Dendritic cell treated with granulocyte-macrophage colony-stimulating factor and Interleukin-4, amounts not matched to agents 40 ng/mL and 50 ng/mL, for 4 days (primary cell): ENCODE measurements around the gene CNTRL.

Source experiments
- H3K27ac Mint-ChIP-seq: one replicate; pipeline ENCODE4 v1.8.0; 2022; ENCODE audit warnings: mild to moderate bottlenecking, mixed read lengths
- H3K27me3 Mint-ChIP-seq: one replicate; pipeline ENCODE4 v1.8.0; 2022; ENCODE audit warnings: mild to moderate bottlenecking, mixed read lengths
- H3K36me3 Mint-ChIP-seq: one replicate; pipeline ENCODE4 v1.8.0; 2022; ENCODE audit warnings: low read depth, mixed read lengths
- H3K4me1 Mint-ChIP-seq: one replicate; pipeline ENCODE4 v1.8.0; 2022; ENCODE audit warnings: low read depth, mixed read lengths
- H3K4me3 Mint-ChIP-seq: one replicate; pipeline ENCODE4 v1.8.0; 2022; ENCODE audit warnings: mild to moderate bottlenecking, moderate library complexity, mixed read lengths
- H3K9me3 Mint-ChIP-seq: one replicate; pipeline ENCODE4 v1.8.0; 2022; ENCODE audit warnings: mixed read lengths
- intact Hi-C: fragments of 100-400 bp; cut with micrococcal nuclease; formaldehyde crosslinking; loops from one replicate; pipeline ENCODE4 v1.15.0; 2022

CNTRL gene

DNA sequence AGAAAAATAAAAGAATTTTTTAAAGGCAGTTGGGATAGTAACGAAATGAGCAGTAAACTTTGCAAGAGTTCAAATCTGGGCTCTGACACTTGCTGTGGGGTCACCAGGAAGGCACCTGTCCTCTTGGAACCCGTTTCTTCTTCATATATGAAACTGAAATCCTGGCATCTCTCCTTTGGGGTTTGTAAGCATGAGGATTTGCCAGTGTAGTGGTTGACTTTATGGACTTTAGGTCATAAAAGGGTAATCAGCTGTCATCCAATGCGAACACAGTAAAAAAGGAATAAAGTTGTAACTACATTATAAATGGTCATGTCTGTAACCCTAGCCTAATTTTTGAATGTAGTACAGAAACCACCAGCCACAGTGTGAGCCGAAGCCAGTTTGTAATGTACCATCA is 125.6 kb downstream of the CNTRL start:
- Mint-ChIP-seq H3K27me3 (no peaks in the 10 kb centered on the region), H3K9me3 (no peaks in the 10 kb centered on the region), H3K4me3 (peak overlapping the region; percentile 93), H3K36me3 (peaks cover 14% of the 10 kb centered on the region), H3K4me1 (peaks cover 66% of the 10 kb centered on the region), H3K27ac (peak overlapping the region; percentile 90)
- intact Hi-C loops = no loop called here

DNA sequence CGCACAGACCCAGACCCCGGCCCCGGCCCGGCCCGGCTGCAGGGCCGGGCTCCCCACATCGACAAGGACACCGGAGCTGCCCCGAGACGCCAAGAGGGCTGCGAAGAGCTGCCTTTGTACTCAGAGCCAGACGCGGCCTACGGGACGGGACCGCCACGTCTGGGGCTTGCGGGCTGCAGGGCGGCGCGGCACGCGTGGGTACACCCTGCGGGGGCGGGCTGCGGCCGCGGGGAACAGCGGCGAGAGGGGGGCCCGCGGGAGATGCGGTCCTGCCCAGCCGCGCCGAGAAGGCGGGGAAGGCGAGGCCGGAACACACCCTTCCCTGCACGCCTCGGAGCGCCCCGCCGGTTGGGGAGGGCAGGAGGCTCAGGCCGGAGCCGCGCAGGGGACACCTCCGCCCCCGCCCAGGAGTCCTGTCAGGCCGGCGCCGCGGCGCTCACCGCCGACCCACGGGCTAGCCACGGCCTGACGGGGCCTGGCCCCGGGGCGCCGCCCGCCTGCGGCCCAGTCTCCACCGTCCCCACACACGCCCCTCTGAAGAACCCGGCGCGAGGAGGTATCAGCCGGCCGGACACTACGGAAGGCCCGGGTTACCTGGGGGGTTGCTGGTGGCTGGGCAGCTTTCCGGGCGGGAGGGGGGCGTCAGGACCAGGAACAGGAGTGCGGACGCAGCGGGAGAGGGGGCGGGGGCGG is 126.4 kb downstream of the CNTRL start:
- H3K36me3 Mint-ChIP-seq = peaks cover 14% of the 10 kb centered on the region
- H3K9me3 Mint-ChIP-seq = no peaks in the 10 kb centered on the region
- H3K4me1 Mint-ChIP-seq = peaks cover 57% of the 10 kb centered on the region
- peak overlapping the region; percentile 93 for H3K4me3 Mint-ChIP-seq
- intact Hi-C loops = no loop called here
- H3K27ac Mint-ChIP-seq = peak overlapping the region; percentile 90
- no peaks in the 10 kb centered on the region for H3K27me3 Mint-ChIP-seq

DNA sequence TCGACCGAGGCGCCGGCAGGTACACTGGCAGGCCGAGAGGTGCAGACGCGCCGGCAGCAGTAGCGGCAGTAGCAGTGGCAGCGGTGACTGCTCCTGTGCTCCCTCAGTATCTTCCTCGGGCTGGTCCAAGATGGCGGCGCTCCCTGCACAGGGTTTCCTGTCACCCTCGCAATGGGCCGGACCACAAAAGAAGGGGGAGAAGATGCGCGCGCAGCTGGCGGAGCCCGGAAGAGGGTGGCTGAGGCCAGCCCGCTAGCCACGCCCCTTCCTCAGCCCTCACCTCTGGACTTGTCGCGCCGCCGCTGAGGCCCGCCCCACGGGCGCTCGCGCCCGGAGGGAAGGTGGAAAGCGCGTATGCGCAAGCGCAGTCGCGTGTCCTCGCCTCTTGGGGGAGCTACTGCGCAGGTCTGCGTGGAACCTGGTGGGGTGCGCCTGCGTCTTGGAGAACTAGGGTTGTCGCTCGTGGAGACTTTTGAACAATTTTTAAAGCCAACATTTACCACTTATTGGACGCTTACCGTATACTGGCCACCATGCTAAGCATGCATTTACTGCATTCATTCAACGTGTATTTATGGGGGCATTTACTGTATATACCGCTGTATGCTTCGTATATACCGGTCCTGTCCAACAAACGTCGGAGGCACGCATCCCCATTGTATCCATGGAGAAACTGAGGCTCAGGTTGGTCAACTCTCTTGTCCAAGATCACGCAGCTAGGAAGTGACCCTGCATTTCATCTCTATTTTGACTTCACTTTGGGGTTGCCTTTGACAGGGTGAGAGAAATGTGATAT is 127.2 kb downstream of the CNTRL start, which contains the start of gene RAB14:
RAB14 (minus strand) TSS at position 132 of the 796 bp plus-strand sequence. CDS start 8,457 bp downstream, outside the sequence.
- Mint-ChIP-seq H3K27ac (peak within 1 kb of the TSS; percentile 90), H3K36me3 (peaks cover 14% of the 10 kb centered on the region), H3K27me3 (no peaks in the 10 kb centered on the region), H3K9me3 (no peaks in the 10 kb centered on the region), H3K4me1 (peaks cover 56% of the 10 kb centered on the region), H3K4me3 (peak within 1 kb of the TSS; percentile 93)
- intact Hi-C loops = no loop called here

DNA sequence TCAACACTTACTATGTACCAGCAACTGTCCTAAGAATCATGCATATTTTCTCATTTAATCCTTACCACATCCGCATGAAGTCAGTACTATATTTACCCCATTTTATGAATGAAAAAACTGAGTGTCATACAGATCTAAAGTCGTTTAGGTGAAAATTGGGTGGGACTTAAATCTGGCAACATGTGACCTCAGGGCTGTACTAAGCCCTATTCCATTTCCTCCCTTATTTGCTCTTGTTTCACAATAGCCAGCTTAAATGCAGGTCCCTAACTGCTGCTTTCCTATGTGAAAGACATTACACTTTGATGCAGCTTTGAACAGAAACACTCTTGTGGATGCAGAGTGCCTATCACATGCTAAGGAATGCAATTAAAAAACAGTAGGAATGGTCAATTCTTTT is 129.4 kb downstream of the CNTRL start:
- H3K27me3 Mint-ChIP-seq = no peaks in the 10 kb centered on the region
- intact Hi-C loops = no loop called here
- H3K27ac Mint-ChIP-seq = no peak overlapping the region

DNA sequence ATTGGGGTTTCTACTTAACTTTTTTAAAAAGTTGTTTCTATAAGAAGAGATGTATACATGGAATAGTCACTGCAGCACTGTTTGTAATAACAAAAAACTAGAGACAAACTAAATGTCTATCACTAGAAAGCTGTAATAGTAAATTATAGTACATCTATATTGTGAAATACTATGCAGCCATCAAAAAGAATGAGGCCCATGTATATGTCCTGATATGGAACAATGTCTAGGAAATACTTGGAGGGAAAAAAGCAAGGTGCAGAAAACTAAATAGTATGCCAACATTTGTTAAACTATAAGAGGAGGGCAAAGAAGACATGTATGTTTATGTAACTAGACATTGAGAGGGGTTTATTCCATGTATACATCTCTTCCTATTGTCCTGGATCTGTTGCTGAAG is 129.9 kb downstream of the CNTRL start:
- Mint-ChIP-seq H3K4me1 (peaks cover 55% of the 10 kb centered on the region), H3K4me3 (no peak overlapping the region), H3K36me3 (peaks cover 14% of the 10 kb centered on the region), H3K27ac (no peak overlapping the region), H3K27me3 (no peaks in the 10 kb centered on the region), H3K9me3 (no peaks in the 10 kb centered on the region)
- intact Hi-C loops = no loop called here

More for the DNA sequence above, 129.4 kb downstream of the CNTRL start:
- H3K4me1 Mint-ChIP-seq = peaks cover 59% of the 10 kb centered on the region
- peaks cover 14% of the 10 kb centered on the region for H3K36me3 Mint-ChIP-seq
- no peak overlapping the region for H3K4me3 Mint-ChIP-seq
- H3K9me3 Mint-ChIP-seq = no peaks in the 10 kb centered on the region

DNA sequence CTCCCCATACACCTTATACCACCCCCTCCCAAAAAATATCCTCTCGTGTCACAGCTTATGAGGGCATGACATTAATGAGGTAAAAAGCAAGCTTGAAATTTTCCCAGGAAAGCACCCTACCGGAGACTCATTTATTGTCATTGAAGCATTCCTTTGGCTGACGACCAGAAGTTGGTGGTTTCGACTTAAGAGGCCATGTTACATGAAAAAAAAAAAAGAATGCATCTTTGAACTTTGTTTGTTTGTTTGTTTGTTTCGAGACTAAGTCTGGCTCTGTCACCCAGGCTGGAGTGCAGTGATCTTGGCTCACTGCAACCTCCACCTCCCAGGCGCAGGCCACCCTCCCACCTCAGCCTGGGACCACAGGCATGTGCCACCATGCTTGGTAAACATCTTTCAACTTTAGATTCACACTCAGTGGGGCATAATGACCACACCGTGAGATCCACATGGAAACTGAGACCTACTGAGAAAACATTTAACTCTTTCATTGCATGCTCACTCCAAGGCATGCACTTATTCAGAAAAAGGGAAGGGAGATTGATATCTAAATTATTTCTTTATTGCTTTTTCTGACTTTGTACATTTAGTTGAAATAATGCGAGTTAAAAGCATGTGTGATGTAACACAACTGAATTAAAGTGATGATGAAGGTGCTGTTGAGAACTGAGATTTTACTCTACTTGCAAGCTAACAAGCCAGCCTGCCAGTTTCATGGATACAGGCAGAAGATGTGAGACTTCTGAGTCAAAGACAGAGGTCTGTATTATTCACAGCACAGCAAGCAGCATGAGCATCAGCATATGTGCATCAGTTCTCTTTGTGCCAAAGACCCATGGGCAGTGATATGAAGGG is 132.0 kb downstream of the CNTRL start:
- Mint-ChIP-seq H3K4me3 (no peak overlapping the region), H3K36me3 (peaks cover 2% of the 10 kb centered on the region), H3K27me3 (no peaks in the 10 kb centered on the region), H3K9me3 (no peaks in the 10 kb centered on the region), H3K4me1 (peaks cover 56% of the 10 kb centered on the region), H3K27ac (peak overlapping the region; percentile 50)
- intact Hi-C loops = no loop called here

DNA sequence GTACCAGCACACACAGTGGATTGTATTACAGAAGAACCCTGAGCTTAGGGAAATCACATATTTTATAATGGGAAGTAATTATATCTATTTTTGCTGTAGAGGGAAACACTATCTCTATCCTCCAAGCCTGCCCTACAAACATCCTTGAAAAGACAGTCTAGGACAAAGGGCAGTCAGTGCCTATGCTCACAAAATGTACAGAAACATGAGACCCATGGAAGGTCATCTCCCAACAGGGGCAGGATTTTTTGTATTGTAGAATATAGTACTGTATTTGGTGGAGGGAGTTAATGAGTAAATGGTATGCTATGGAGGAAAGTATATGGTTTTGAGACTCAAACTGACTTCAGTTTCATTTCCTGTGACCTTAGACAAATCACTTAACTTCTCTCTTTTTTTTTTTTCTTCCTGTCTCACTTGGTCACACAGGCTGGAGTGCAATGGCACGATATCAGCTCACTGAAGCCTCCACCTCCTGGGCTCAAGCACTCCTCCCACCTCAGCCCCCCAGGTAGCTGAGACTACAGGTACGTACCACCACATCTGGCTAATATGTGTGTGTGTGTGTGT is 132.7 kb downstream of the CNTRL start:
- Mint-ChIP-seq H3K27ac (peak overlapping the region; percentile 50), H3K36me3 (no peaks in the 10 kb centered on the region), H3K4me1 (peaks cover 53% of the 10 kb centered on the region), H3K9me3 (no peaks in the 10 kb centered on the region), H3K4me3 (no peak overlapping the region), H3K27me3 (no peaks in the 10 kb centered on the region)
- intact Hi-C loops = no loop called here

DNA sequence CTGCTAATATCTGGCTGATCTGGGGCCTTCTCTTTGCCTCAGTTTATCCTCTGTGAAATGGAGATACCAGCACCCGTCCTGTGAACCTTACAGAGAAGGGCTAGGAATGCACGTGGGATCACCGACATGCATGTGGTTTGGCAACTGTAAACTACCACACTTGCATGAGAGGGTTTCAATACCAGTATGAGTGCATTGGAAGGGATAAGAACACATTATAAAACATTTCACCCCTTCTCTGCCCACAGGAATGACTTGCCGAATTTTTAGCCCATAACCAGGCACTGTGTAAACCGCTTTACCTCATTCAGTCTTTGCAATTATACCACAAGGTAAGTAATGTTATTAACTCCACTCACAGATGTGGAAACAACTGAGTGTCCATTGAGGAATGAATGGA is 135.8 kb downstream of the CNTRL start:
- Mint-ChIP-seq H3K9me3 (no peaks in the 10 kb centered on the region), H3K4me3 (no peak overlapping the region), H3K36me3 (no peaks in the 10 kb centered on the region), H3K4me1 (peaks cover 50% of the 10 kb centered on the region), H3K27me3 (no peaks in the 10 kb centered on the region), H3K27ac (peak overlapping the region; percentile 41)
- intact Hi-C loops = loop anchor here (5.0 kb wide), 3 partner anchors 87 to 192 kb away; partner anchors contain the start of gene STOM

DNA sequence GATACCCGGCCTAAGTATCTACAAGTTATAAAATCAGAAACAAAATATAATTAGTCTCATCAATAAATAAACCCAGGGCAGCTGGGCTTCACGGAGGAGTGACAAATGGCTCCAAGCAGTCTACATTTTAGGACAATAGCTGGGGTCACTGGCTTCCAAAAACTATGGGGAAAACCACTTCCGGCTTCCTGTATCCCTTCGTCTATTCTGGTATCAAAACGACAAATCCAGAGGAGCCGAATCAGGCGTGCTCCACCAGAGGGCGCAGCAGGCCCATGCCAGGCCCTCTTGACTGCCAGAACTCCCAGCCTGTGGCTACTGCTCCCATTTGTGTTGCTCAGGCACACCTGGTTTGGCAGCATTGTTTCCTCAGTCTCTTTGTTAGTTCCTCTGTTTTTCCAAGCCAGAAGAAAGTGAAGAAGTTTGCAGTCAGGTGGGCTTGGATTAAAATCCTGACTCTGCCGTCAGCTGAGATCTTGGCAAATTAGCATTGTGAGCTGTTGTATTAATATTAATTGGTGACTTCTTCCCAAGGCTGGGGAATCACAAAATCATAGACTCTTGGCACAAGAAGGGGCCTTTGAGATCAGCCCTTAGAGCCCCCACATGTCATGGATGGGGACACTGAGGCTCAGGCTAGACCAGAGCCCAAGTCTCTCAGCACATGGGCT is 138.5 kb downstream of the CNTRL start:
- H3K27ac Mint-ChIP-seq = no peak overlapping the region
- intact Hi-C loops = loop anchor here (5.0 kb wide), 3 partner anchors 84 to 189 kb away; partner anchors contain the start of gene STOM
- H3K36me3 Mint-ChIP-seq = no peaks in the 10 kb centered on the region
- no peak overlapping the region for H3K4me3 Mint-ChIP-seq
- peaks cover 50% of the 10 kb centered on the region for H3K4me1 Mint-ChIP-seq
- H3K9me3 Mint-ChIP-seq = no peaks in the 10 kb centered on the region
- H3K27me3 Mint-ChIP-seq = no peaks in the 10 kb centered on the region

DNA sequence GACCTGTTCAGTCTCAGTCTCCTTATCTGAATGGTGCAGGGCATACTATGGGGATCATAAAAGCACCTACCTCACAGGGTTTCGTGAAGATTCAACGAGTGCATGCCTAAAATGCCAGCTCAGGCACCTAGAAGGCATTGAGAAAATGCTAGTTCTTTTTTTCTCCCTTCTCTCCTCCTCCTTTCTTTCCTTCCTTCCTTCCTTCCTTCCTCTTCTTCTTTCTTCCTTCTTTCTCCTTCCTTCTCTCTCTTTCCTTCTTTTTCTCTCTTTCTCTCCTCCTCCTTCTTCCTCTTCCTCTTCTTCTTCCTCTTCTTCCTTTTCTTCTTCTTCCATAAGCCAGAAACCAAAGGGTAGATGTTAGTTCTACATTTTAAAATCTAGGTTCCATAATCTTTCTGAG is 139.2 kb downstream of the CNTRL start:
- Mint-ChIP-seq H3K27ac (peak overlapping the region; percentile 47), H3K36me3 (no peaks in the 10 kb centered on the region), H3K27me3 (no peaks in the 10 kb centered on the region), H3K4me3 (no peak overlapping the region), H3K4me1 (peaks cover 48% of the 10 kb centered on the region), H3K9me3 (no peaks in the 10 kb centered on the region)
- intact Hi-C loops = loop anchor here (5.0 kb wide), 3 partner anchors 83 to 188 kb away; partner anchors contain the start of gene STOM

DNA sequence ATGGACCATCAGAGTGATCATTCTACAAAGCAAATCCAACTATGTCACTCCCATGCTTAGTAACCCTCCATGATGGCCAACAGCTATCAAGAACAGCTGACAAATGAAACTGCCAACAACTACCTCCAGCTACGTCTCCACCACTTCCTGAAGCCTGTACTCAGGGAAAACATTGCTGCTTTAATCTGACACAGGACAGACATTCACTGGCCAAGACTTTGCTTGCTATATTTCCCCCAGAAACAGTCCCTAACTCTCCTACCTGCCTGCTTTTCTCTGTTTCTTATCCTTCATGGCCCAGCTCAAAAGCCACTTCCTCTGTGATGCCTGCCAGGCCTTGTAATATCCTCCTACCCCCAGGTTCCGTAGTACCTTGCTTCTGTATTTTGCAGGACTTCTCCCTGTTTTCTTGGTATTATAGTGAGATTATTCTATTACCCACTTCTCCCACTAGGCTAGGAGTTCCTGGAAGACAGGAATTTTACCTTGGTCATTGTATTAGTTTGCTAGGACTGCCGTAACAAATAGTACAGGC is 141.6 kb downstream of the CNTRL start:
- Mint-ChIP-seq H3K9me3 (no peaks in the 10 kb centered on the region), H3K4me1 (peaks cover 59% of the 10 kb centered on the region)
- intact Hi-C loops = no loop called here

DNA sequence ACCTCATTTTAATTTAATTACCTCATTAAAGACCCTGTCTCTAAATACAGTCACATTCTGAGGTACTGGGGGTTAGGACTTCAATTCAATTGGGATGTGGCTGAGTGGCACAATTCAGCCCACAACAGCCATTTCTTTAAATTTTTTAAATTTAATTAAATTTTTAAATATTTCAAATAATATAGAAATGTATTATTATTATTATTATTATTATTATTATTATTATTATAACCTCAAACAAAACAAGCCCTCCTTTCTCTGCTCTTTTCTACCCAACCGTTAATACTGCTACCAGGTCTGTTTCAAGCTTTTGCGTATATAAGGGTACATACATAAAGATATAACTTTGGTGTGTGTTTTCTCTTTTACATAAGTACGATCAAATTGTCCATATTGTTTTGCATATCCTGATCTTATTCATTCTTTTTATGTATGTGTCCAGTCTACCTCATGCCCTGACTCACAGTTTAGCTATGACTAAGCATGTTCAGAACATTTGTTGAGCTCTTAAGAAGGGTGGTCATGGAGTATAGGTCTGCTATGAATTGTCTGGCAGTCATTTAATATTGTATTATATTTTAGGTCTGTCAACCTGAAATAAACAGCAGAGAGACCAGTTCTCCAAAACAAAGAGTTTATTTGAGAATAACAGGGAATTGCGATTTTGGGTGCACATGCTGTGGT is 143.0 kb downstream of the CNTRL start:
- Mint-ChIP-seq H3K27me3 (no peaks in the 10 kb centered on the region), H3K36me3 (no peaks in the 10 kb centered on the region), H3K4me3 (no peak overlapping the region), H3K27ac (peak overlapping the region; percentile 35), H3K4me1 (peaks cover 68% of the 10 kb centered on the region), H3K9me3 (no peaks in the 10 kb centered on the region)
- intact Hi-C loops = no loop called here

More for the DNA sequence above, 141.6 kb downstream of the CNTRL start:
- H3K27ac Mint-ChIP-seq = peak overlapping the region; percentile 80
- H3K4me3 Mint-ChIP-seq = no peak overlapping the region
- no peaks in the 10 kb centered on the region for H3K27me3 Mint-ChIP-seq
- H3K36me3 Mint-ChIP-seq = no peaks in the 10 kb centered on the region
